SJCRH30 (cell line): Measurements from ENCODE around the gene NOL4L. TPM values are rescaled to one million over a fixed set of nuclear protein-coding genes. Genes with fewer than 3 reads are reported as not detected.

ENCODE experiments used
- DNase-seq, 2 experiments: peaks; one replicate each; pipeline ENCODE4 v3.0.0-alpha.2; 2015 to 2020
- H3K27ac ChIP-seq: fragments of 250-450 bp; sonication (Bioruptor Pico); 2 replicates; pipeline ENCODE4 v1.5.1; 2020; ENCODE audit warnings: mild to moderate bottlenecking, moderate library complexity
- H3K27me3 ChIP-seq: fragments of 250-450 bp; sonication (Bioruptor Pico); 2 replicates; pipeline ENCODE4 v1.5.1; 2020; ENCODE audit warnings: mild to moderate bottlenecking, moderate library complexity
- H3K36me3 ChIP-seq: fragments of 250-450 bp; sonication (Bioruptor Pico); 2 replicates; pipeline ENCODE4 v1.5.1; 2020; ENCODE audit warnings: mild to moderate bottlenecking, moderate library complexity
- H3K4me1 ChIP-seq: fragments of 250-450 bp; sonication (Bioruptor Pico); 2 replicates; pipeline ENCODE4 v1.5.1; 2020; ENCODE audit warnings: mild to moderate bottlenecking, moderate library complexity
- H3K4me3 ChIP-seq: fragments of 250-450 bp; sonication (Bioruptor Pico); 2 replicates; pipeline ENCODE4 v1.5.1; 2020; ENCODE audit warnings: mild to moderate bottlenecking, moderate library complexity
- H3K9me3 ChIP-seq: fragments of 250-450 bp; sonication (Bioruptor Pico); replicated peaks from 2 replicates; pipeline ENCODE4 v1.5.1; 2020; ENCODE audit warnings: mild to moderate bottlenecking, moderate library complexity
- total RNA-seq: library from RNA; depleted of rRNA; stranded (reverse); fragments of >200 nt; shearing (Covaris generic); gene quantifications from 2 replicates; pipeline ENCODE4 v1.2.3, GENCODE V29; 2014

Gene NOL4L
- total RNA-seq, 1 experiment from 2014 or later = 2.4 TPM

DNA sequence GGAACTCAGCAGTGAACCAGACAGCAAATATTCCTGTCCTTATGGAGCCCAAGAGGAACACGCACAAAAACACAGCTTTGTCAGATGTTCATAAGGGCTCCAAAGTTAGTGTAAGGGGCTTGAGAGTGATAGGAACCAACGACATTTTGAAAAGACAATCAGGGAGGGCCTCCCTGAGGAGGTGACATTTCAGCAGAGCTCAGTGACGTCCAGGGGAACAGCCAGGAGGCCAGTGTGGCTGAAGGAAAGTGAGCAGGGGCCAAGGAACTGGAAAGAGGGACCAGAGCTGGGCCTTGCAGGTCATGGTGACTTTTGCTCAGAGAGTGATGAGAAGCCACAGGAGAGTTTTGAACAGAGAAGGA, 16.1 kb downstream of the NOL4L start:
- H3K9me3 ChIP-seq = no peaks in the 10 kb centered on the region
- no peaks in the 10 kb centered on the region for H3K36me3 ChIP-seq
- no peak overlapping the region for H3K27ac ChIP-seq
- H3K27me3 ChIP-seq = peaks cover 36% of the 10 kb centered on the region
- DNase-seq = no peak
- H3K4me3 ChIP-seq = no peak overlapping the region
- H3K4me1 ChIP-seq = no peaks in the 10 kb centered on the region

DNA sequence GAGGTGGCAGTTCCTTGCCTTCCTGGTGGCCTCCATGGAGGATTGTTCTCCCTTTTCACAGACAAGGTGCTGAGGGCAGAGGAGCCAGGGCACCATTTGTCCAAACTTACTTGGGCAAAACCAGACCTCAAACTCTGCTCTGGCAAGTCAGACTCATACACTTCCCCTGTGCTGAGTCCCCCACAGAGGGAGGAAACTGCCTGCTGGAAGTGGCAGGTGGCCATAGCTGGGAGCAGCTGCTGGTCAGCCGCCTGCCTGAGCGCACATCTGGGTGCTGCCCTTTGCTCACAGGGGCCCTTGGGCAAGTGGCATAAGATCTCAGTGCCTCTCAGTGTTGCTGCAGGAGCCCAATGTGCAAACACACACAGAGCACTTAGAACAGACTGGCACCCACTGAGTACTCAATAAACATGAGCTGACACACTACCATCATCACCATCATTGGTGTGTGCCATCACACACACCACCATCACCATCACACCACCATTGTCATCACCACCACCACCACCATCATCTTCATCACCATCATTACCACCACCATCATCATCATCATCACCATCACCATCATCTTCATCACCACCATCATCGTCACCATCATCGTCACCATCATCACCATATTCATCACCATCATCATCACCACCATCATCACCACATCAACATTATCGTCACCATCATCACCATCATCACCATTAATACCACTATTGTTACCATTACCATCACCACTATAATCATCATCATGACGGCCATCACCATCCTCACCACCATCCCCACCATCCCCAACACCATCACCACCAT, 17.6 kb downstream of the NOL4L start:
- H3K9me3 ChIP-seq = no peaks in the 10 kb centered on the region
- DNase-seq = peak in 1 of 2 experiments; percentile 46
- H3K27me3 ChIP-seq = peaks cover 27% of the 10 kb centered on the region
- H3K27ac ChIP-seq = no peak overlapping the region
- H3K36me3 ChIP-seq = no peaks in the 10 kb centered on the region
- no peak overlapping the region for H3K4me3 ChIP-seq
- no peaks in the 10 kb centered on the region for H3K4me1 ChIP-seq

DNA sequence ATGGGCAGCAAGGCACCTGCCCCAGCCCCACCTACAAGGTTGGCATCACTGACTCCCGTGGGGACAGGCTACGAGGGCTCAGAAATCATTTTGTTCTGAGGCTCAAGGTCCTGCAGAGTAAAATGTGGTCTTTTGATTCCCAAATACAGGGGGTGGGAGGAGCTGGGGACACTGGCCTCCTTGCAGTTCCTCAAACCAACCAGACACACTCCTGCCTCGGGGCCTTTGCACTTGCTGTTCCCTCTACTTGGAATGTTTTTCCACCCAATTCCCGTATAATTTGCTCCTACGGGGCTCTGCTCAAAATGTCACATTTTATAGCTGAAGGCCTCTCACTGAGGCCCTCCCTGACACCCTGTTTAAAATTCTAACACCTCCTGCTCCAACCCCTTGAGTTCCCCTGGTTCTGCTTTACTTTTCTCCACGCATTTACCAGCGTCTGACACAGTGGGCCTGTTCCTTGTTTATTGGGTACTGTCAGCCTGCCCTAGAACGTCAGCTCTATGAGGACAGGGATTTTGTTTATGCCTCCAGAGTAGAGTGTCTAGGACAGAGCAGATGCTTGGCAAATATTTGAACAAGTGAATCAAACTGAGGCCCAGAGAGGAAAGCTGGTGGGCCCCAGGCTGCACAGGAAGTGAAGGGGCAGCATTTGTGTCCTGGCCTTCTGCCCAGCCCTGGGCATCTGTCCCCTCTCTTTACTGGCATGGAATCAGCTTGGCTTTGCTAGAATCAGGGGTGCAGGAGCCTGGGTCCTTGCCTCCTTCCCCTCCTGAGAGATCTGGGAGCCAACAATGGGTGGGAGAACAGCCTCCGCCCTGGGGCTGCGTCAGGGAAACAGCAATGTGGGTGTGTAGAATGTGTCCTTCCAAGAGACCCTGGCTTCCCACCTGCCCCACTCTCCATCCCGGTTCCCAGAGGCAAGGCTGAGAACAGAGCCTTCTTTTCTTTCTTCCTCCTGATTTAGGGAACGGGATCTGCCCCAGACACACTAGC, 18.5 kb downstream of the NOL4L start:
- Histone ChIP-seq H3K4me1 (peaks cover 2% of the 10 kb centered on the region), H3K9me3 (no peaks in the 10 kb centered on the region), H3K36me3 (no peaks in the 10 kb centered on the region), H3K27ac (no peak overlapping the region), H3K4me3 (no peak overlapping the region), H3K27me3 (peaks cover 22% of the 10 kb centered on the region)
- DNase-seq = no peak

DNA sequence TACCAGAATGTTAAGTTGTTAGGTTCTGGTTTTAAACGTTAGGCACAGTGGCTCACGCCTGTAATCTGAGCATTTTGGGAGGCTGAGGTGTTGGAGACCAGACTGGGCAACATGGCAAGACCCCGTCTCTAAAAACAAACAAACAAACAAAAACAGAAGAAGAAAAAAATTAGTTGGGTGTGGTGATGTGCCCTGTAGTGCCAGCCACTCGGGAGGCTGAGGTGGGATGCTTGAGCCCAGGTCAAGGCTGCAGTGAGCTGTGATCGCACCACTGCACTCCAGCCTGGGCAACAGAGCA, 19.4 kb downstream of the NOL4L start:
- H3K4me1 ChIP-seq = peaks cover 12% of the 10 kb centered on the region
- no peak overlapping the region for H3K4me3 ChIP-seq
- no peaks in the 10 kb centered on the region for H3K9me3 ChIP-seq
- no peaks in the 10 kb centered on the region for H3K36me3 ChIP-seq
- DNase-seq = no peak
- H3K27ac ChIP-seq = no peak overlapping the region
- H3K27me3 ChIP-seq = peaks cover 12% of the 10 kb centered on the region

DNA sequence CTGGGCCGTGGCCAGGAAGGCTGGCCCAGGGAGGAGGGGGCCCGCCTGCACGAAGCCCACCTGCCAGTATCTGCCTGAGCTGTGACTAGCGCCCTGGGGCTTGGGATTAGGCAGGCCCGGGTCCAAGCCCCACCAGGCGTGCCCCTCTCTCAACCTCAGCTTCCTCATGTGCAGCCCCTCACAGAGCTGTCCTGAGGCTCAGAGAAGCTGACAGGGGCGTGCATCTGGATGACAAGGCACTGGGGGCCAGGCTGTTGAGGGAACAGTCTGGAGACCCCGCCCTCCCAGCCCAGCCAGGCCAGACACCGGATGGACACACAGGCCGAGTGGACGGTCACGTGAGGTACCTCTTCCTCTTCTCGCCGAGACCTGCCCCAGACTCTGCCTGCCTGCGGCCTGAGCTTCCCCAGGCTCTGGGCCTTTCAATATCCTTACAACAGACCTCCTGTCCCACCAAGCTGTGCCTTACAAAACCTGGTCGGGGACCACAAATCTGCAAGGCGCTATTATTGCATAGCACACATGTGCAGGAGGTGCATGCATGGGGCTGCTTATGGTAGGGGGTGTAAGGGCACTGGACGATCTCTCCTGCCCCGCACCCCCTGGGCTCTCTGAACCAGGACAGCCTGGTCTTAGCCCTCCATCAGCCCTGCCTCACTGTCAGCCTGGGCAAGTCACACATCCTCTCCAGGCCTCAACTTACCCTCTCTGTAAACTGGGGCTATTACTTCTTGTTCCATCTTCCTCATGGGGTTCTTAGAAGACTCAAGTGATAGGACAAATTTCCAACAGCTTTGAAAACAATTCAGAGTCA, 20.0 kb downstream of the NOL4L start:
- no peaks in the 10 kb centered on the region for H3K36me3 ChIP-seq
- no peaks in the 10 kb centered on the region for H3K9me3 ChIP-seq
- peaks cover 13% of the 10 kb centered on the region for H3K27me3 ChIP-seq
- no peak overlapping the region for H3K27ac ChIP-seq
- DNase-seq = no peak
- H3K4me3 ChIP-seq = no peak overlapping the region
- peaks cover 17% of the 10 kb centered on the region for H3K4me1 ChIP-seq

DNA sequence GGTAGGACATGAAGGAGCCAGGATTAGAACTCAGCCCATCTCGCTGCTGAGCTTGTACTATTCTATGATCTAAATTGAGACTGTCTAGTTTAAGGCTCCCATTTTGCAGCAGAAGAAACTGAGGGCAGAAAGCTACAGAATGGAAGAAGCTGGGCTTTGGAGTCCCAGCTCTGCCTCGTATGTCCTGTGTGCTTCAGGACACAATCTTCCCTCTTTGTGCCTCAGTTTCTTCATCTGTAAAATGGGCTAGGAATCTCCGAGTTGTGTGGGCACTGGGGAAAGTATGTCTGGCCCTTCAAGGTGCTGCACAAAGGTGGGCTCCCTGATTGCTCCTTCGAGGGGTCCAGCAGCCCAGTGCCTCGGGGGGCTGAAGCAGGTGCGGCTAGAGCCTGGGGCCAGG, 20.7 kb downstream of the NOL4L start:
- DNase-seq = no peak
- Histone ChIP-seq H3K9me3 (no peaks in the 10 kb centered on the region), H3K4me1 (peaks cover 24% of the 10 kb centered on the region), H3K27ac (no peak overlapping the region), H3K4me3 (no peak overlapping the region), H3K27me3 (peaks cover 12% of the 10 kb centered on the region; the same call in 1 of the 2 replicates), H3K36me3 (no peaks in the 10 kb centered on the region)

DNA sequence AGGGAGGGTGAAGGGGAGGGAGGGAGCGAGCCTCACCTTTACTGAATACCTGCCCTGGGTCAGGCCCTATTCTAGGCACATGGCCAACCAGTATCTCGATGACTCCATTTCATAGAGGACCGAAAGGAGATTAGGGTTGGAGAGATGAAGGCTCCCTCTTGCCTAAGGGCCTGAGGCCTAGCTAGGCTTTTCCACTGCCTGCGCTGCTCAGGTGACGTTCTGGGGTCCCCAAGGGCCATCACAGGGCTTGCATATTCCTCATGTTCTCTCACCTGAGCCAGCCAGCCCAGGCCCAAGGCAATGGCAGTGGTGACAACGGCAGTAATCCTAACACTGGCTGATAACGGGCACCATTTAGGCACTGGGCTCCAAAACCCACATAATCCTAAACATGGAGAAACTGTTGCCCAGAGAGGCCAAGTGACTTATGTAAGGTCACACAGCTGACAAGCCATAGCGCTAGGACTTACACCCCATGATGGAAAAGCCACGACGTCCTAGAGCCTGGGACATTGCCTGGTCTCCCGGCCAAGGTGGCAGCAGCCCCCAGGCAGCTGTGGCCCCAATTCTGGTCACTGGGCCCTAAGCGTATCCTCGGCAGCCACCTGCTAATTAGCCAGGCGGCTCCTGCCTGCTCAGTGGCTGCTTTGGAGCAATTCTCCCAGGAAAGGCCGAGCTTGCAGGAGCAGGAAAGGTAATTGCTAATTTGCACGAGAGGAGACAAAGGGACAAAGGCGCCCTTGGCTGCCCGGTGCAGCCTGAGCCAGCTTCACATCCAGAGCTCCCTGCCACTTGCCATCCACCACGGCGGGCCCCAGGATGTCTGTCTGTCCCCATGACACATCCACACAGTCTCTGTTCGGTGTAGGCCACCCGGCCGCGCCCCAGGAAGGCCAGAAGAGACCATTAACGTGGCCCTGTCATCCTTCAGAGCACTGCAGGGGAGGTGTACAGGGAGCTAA, 21.5 kb downstream of the NOL4L start:
- H3K9me3 ChIP-seq = no peaks in the 10 kb centered on the region

DNA sequence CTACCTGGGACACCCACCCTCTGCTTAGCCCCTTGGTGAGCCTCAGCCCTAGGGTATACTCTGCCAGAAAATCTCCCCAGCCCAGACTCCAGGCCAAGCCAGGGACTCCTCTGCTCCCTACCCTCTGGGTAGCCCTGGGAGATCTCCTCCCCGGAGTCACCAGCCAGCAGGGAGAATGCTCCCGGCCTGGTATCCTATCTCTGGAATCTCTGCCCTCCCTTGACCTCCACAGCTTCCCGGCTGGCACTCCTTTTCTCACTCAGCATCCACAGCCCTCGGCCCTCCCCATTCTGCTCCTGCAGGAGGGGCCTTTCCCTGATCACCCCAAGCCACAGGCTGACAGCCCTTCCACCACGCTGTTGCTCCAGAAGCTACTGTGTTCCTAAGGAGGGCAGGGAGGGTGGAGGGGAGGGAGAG, 22.6 kb downstream of the NOL4L start:
- no peak overlapping the region for H3K27ac ChIP-seq
- peaks cover 37% of the 10 kb centered on the region for H3K4me1 ChIP-seq
- H3K4me3 ChIP-seq = no peak overlapping the region
- DNase-seq = no peak
- no peaks in the 10 kb centered on the region for H3K36me3 ChIP-seq
- peaks cover 11% of the 10 kb centered on the region for H3K27me3 ChIP-seq
- H3K9me3 ChIP-seq = no peaks in the 10 kb centered on the region

More for the DNA sequence above, 21.5 kb downstream of the NOL4L start:
- Histone ChIP-seq H3K27ac (no peak overlapping the region), H3K4me1 (peaks cover 31% of the 10 kb centered on the region), H3K36me3 (no peaks in the 10 kb centered on the region), H3K4me3 (no peak overlapping the region), H3K27me3 (peaks cover 12% of the 10 kb centered on the region; the same call in 1 of the 2 replicates)
- DNase-seq = no peak

DNA sequence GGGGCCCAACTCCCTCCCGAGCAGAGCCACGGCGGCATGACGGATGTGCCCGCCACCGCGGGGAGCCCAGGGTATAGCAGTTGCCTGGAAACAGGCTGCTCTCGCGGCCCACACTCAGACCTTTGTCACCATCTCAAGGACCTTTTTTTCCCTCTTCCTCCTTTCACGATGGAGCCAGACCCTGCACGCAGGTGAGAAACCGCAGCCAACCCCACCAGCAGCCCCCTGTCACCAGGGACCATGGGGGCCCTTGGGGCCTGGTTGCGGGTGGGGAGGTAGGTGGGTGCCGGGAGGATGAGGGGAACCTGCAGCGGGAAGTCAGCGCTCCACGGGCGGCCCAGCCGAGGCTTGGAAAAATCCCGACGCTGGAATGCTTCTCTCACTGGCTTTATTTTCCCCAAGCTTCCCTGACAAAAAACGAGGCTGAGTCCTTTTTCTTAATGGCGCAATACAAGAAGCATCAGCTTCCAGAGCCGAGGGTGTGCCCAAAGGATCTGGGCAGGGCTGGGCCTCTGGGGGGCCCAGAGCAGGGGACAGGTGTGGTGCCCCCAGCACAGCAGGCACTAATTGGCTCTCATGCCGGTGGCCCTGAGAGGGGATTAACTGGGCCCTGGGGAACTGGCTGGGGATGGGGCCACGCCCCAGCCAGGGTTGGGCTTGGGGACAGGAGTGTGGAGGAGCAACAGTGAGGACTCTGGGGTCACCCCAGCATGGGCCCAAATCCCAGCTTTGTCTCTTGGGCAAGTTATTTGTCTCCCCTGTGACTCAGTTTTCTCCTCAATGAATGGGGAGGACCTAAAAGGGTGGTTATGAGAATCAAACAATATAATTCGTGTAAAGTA, 23.9 kb downstream of the NOL4L start:
- Histone ChIP-seq H3K4me3 (no peak overlapping the region), H3K27ac (no peak overlapping the region), H3K9me3 (no peaks in the 10 kb centered on the region), H3K4me1 (peaks cover 37% of the 10 kb centered on the region), H3K27me3 (peaks cover 20% of the 10 kb centered on the region), H3K36me3 (no peaks in the 10 kb centered on the region)
- peak; percentile 66 to 78 for DNase-seq

DNA sequence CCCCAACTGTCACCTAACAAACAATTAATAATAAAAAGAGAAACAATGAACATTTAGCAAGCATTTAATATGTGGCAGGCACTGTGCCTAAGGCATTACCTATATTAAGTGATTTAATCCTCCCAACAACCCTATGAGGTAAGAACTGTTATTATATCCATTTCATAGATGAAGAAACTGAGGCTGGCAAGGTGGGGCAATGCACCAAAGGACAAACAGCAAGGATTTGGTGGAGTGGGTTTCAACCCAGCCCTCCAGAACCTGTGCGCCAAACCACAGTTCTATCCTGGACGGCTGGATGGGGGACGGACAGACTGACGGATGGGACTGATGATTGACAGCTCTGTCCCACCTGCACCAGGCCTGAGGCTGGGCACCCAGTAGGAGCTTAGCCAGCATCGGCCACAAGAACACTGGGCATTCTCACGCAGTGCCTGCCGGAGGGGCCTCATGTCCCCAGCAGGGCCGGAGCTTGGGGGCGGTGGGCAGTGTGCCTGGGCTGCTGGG, 24.6 kb downstream of the NOL4L start:
- DNase-seq = no peak
- Histone ChIP-seq H3K27me3 (peaks cover 20% of the 10 kb centered on the region), H3K27ac (no peak overlapping the region), H3K4me1 (peaks cover 37% of the 10 kb centered on the region), H3K36me3 (no peaks in the 10 kb centered on the region), H3K4me3 (no peak overlapping the region), H3K9me3 (no peaks in the 10 kb centered on the region)

DNA sequence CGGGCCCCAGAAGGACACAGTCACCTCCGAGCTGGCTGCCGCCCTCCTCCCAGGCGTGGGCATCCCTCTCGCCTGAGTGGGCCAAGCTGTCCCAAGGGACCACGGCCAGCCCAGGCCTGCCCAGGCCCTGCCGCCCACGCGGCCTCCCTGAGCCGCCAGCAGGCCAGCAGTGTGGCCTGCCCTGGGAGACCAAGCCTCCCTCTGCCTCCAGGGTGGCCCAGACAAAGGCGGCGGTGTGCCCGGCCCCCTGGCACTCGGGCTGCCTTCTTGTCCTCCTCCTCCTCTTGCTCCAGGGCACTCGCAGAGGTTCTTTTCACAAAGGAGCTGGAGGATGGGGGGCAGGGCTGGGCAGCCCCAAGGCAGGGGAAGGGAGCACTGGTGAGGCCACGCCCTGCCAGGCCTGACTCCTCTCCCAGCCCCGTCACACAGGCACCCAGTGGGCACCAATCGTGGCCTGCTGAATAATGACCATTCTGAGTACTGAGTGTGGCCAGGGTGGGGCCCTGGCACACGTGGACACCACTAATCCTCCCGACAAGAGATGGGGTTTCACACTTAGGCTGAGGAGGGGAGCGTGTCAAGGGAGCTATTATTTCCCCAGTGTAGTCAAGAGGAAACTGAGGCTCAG, 25.3 kb downstream of the NOL4L start:
- no peaks in the 10 kb centered on the region for H3K36me3 ChIP-seq
- H3K27ac ChIP-seq = no peak overlapping the region
- no peak overlapping the region for H3K4me3 ChIP-seq
- peaks cover 20% of the 10 kb centered on the region for H3K27me3 ChIP-seq
- peaks cover 37% of the 10 kb centered on the region for H3K4me1 ChIP-seq
- peak; percentile 66 to 76 for DNase-seq
- H3K9me3 ChIP-seq = no peaks in the 10 kb centered on the region

DNA sequence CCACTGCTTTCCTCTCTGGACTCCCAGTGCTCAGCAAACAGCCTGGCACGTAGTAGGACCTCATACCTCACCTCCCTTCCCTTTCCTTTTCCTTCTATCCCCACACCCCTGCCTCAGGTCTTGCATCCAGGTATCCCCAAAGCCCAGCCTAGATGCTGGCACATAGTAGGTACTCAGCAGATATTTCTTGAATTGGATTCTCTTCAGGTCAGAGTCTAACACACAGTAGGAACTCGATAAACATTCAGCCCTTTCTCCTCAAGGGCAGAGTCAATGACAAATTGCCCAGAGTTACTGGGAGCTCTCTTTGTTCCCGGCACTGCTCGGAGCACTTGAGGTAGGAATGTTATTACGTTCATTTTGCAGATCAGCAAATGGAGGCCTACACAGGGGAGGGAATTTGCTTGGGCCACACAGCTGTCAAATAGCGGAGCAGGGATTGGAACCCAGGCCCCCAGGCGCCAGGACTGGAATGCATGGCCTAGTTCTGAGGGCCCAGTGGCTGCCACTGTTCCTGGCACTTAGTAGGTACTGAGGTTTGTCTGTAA, 25.9 kb downstream of the NOL4L start:
- Histone ChIP-seq H3K27me3 (peaks cover 20% of the 10 kb centered on the region), H3K4me1 (peaks cover 37% of the 10 kb centered on the region), H3K9me3 (no peaks in the 10 kb centered on the region), H3K27ac (no peak overlapping the region), H3K36me3 (no peaks in the 10 kb centered on the region), H3K4me3 (no peak overlapping the region)
- no peak for DNase-seq
